Measurements from ENCODE around the gene SLC44A2. TPM values are rescaled to one million over a fixed set of nuclear protein-coding genes. Genes with fewer than 3 reads are reported as not detected.

SLC44A2 gene
- 6.2 and 10.6 TPM in 2 replicates for total RNA-seq (2022)
- percentile 25 among the genes with signal in this experiment for Bru-seq, nascent RNA
- BruChase-seq, experiment 1, labeled RNA remaining after a 6-hour chase, result percentile 31 among the genes with signal in this experiment
- BruChase-seq, experiment 2, labeled RNA remaining after a 2-hour chase, result percentile 24 among the genes with signal in this experiment
- long read RNA-seq, transcript SLC44A2-201 (22 exons, 3,671 nt), result major isoform, 8 of 12 reads
- long read RNA-seq, partial matches to known transcripts, result 1 of 12 reads
- long read RNA-seq, other reads (novel, unspliced or antisense), result 1 of 12 reads

DNA sequence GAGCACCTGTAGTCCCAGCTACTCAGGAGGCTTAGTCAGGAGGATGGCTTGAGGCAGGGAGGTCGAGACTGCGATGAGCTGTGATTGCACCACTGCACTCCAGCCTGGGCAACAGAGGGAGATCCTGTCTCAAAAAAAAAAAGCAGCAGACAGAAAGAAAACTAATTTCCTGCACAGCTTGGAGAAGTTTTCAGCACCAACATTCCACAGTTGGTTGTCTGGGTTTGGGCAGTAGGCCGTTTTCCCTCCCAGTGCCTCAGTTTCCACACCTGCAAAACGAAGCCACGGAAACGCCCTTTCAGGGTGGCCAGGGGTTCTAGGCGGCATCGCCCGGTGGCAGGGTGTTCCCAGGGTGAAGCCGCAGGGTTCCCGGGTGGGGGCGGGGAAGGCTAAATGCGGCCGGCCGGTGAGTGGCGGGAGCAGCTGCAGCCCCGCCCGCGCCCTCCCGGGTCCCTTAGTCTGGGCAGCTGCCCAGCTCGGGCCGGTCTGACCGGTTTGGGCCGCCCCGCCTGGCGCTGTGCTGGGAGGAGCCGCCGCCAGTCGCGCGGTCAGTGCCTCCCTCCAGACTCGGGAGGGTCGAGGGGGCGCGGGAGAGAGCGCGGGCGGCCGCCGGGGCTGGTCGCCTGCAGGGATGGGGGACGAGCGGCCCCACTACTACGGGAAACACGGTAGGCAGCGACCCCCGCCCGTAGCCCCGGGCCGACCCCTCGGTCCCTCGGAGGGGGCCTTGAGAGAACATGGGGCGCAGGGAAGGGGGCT is at the start of gene SLC44A2:
Gene SLC44A2, plus strand, starts transcription at position 551 of the 759 bp plus-strand sequence. Its CDS starts 81 bp downstream, at position 632.
- CTCF ChIA-PET, result interaction anchor here (0.6 to 1.9 kb wide), 3 partner anchors 22 to 299 kb away, joined by 3 to 4 read pairs (median 4); no protein-coding TSS in a partner anchor
- peak within 1 kb of the TSS; percentile 69 for H3K4me3 Mint-ChIP-seq (ENCODE audit: unreplicated experiment)
- H3K36me3 Mint-ChIP-seq (ENCODE audit: insufficient read depth, unreplicated experiment), result no peaks in the 10 kb centered on the region
- H3K9me3 Mint-ChIP-seq (ENCODE audit: unreplicated experiment), result no peaks in the 10 kb centered on the region
- BruUV-seq (replicated peaks), result no TSS peak
- no peaks in the 10 kb centered on the region for H3K27me3 Mint-ChIP-seq (ENCODE audit: insufficient read depth, unreplicated experiment)
- peak; percentile 56 for DNase-seq (ENCODE audit: unreplicated experiment)
- H3K4me1 Mint-ChIP-seq (ENCODE audit: insufficient read depth, unreplicated experiment), result peaks cover 4% of the 10 kb centered on the region
- peak within 1 kb of the TSS; percentile 31 for H3K27ac Mint-ChIP-seq (ENCODE audit: low read depth, unreplicated experiment)
- intact Hi-C loops (cut with micrococcal nuclease), result no loop called here
- TF ChIP-seq, protein P1, sequence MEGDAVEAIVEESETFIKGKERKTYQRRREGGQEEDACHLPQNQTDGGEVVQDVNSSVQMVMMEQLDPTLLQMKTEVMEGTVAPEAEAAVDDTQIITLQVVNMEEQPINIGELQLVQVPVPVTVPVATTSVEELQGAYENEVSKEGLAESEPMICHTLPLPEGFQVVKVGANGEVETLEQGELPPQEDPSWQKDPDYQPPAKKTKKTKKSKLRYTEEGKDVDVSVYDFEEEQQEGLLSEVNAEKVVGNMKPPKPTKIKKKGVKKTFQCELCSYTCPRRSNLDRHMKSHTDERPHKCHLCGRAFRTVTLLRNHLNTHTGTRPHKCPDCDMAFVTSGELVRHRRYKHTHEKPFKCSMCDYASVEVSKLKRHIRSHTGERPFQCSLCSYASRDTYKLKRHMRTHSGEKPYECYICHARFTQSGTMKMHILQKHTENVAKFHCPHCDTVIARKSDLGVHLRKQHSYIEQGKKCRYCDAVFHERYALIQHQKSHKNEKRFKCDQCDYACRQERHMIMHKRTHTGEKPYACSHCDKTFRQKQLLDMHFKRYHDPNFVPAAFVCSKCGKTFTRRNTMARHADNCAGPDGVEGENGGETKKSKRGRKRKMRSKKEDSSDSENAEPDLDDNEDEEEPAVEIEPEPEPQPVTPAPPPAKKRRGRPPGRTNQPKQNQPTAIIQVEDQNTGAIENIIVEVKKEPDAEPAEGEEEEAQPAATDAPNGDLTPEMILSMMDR (IDR thresholded peaks at IDR 0.05; ENCODE audit: unreplicated experiment), result no peak
- POLR2A ChIA-PET, result interaction anchor here (0.6 to 1.2 kb wide), 3 partner anchors 19 to 27 kb away, joined by 3 to 5 read pairs (median 3); no protein-coding TSS in a partner anchor

DNA sequence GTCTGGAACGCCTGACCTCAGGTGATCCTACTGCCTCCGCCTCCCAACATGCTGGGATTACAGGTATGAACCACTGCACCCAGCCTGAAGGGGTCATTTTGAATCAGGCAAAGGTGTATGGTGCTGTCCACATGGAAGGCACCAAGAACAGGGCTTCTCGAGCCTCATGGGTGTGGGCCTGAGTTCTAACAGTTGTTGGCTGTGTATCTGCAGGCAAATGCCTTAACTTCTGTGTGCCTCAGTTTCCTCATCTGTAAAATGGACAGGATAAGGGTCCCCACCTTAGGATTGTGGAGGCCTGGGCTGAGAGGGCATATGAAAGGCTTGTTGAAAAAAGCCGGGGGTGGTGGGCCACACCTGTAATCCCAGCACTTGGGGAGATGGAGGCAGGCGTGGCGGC is 47.4 kb upstream of the SLC44A2 start:
- ChIA-PET POLR2A (no interaction called here), CTCF (interaction anchor here (0.8 to 9.3 kb wide), 2 partner anchors 66 to 121 kb away, joined by 3 to 248 read pairs; no protein-coding TSS in a partner anchor)
- no peaks in the 10 kb centered on the region for H3K4me1 Mint-ChIP-seq (ENCODE audit: insufficient read depth, unreplicated experiment)
- DNase-seq (ENCODE audit: unreplicated experiment), result no peak
- no peak overlapping the region for H3K4me3 Mint-ChIP-seq (ENCODE audit: unreplicated experiment)
- no TSS peak for BruUV-seq (replicated peaks)
- no peaks in the 10 kb centered on the region for H3K27me3 Mint-ChIP-seq (ENCODE audit: insufficient read depth, unreplicated experiment)
- no peak overlapping the region for H3K27ac Mint-ChIP-seq (ENCODE audit: low read depth, unreplicated experiment)
- H3K36me3 Mint-ChIP-seq (ENCODE audit: insufficient read depth, unreplicated experiment), result peaks cover 10% of the 10 kb centered on the region
- H3K9me3 Mint-ChIP-seq (ENCODE audit: unreplicated experiment), result no peaks in the 10 kb centered on the region
- TF ChIP-seq, protein P1 (IDR thresholded peaks at IDR 0.05; ENCODE audit: unreplicated experiment), result no peak
- intact Hi-C loops (cut with micrococcal nuclease), result no loop called here

DNA sequence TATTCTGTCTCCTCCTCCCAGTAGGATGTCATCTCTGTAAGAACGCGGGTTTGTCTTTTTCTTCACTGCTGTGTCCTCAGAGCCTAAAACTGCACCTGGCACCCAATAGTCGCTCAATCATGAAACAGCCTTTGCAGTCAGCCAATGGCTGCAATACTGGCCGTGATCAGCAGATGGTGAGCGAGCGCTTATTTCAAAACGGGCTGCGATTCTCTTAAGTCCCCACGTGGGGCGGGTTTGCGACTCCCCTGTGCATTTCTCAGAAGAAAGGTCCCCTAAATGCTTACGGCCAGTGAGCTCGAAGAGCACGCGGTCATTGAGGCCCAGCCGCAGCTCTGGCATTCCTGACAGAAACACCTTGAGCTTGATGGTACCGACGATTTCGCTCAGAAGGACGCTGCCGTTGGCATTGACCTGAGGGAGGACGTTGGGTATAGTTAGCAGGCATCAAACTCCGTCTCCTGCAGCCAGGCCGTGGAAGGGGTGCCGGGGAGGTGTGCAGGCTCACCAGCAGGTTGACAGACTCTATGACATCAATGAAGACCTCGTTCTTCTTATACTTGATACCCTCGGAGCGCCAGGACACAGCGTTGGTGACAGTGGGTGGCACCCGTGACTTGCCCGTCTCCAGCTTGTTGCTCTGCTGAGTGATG is 44.2 kb upstream of the SLC44A2 start:
- ChIA-PET POLR2A (interaction anchor here (0.6 to 1.5 kb wide), 5 partner anchors 15 to 112 kb away, joined by 3 to 6 read pairs (median 3); no protein-coding TSS in a partner anchor), CTCF (interaction anchor here (0.5 to 9.3 kb wide), 55 partner anchors 8 to 576 kb away, joined by 3 to 248 read pairs (median 4); partner anchors contain the start of genes QTRT1 and TMED1)
- H3K36me3 Mint-ChIP-seq (ENCODE audit: insufficient read depth, unreplicated experiment), result peaks cover 10% of the 10 kb centered on the region
- no peak overlapping the region for H3K4me3 Mint-ChIP-seq (ENCODE audit: unreplicated experiment)
- intact Hi-C loops (cut with micrococcal nuclease), result loop anchor here (1.0 kb wide), 2 partner anchors 63 to 118 kb away; no protein-coding TSS in a partner anchor
- TF ChIP-seq, protein P1 (IDR thresholded peaks at IDR 0.05; ENCODE audit: unreplicated experiment), result peak; percentile 98
- H3K27me3 Mint-ChIP-seq (ENCODE audit: insufficient read depth, unreplicated experiment), result no peaks in the 10 kb centered on the region
- no peaks in the 10 kb centered on the region for H3K9me3 Mint-ChIP-seq (ENCODE audit: unreplicated experiment)
- H3K4me1 Mint-ChIP-seq (ENCODE audit: insufficient read depth, unreplicated experiment), result no peaks in the 10 kb centered on the region
- H3K27ac Mint-ChIP-seq (ENCODE audit: low read depth, unreplicated experiment), result no peak overlapping the region
- no TSS peak for BruUV-seq (replicated peaks)
- peak; percentile 89 for DNase-seq (ENCODE audit: unreplicated experiment)

All from MCF 10A (cell line).